Stimulated activated CD4-positive, alpha-beta T cell treated with anti-CD3 and anti-CD28 coated beads, Interleukin-1b, Interleukin-23, amount 100 ng/mL, for 1 hour (primary cell): ENCODE results near the gene SLC39A13.

Source experiments
- DNase-seq, 2 donors: peaks; one replicate each; pipeline ENCODE4 v3.0.0-alpha.2; 2020; ENCODE audit warnings: low read depth in 2 of 2

Gene SLC39A13

DNA sequence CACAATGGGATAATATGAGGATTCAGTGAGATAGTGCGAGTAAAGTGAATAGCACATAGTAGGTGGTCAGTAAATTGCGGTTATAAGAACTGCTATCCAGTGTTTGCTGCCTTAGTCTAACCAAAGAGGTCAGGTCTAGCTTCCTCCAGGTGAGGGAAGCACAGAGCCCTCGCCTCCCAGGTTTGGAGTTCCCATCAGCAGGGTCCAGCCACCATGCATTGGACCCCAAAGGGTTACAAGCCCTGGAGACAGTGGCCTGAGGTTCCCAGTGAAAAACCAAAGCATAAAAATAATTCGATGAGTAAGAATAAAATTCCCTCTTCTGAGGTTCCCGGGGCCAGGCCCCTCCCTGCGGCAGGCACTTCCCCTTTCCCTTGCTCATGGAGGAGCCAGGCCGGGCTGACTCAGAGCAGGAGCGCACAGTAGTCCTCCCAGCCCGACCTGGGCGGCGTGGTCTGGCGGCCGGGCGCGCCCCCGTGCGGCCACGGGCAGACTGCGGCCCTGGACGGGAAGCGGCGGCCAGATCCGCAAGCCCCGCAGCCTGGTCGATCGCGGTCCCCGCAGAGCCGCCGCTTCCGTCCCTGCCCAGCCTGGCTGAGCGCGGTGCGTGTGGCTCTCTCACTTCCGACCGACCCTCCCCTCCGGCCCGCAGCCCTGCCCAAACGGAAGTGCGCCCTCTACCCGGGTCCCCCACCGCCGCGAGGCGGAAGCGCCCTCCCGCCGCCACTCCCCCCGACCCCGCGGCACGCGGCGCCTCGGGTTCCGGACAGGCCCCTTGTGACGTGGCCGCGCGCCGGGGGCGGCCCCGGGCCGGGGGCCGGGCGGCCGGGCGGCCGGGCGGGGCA lies at the start of gene SLC39A13:
Gene SLC39A13 (plus strand): TSS at position 845 of the 845 bp plus-strand sequence. CDS start 1,505 bp downstream, outside the sequence.
- peak; percentile 82 to 85 for DNase-seq

DNA sequence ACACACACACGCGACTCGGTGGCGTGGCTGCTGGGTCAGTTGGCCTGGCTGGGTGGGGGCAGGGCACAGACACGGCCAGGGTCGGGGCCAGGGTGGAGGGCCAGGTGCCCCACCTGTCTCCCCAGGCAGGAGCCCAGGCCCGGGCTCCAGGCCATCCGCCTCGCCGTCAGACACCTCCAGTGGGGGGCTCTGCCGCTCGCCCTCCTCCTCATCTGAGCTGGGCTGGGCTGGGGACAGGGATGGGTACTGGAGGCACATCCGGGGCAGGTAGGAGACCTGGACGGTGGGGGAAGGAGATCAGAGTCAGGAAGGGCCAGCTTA lies 49.7 kb upstream of the SLC39A13 start:
- DNase-seq = no peak

DNA sequence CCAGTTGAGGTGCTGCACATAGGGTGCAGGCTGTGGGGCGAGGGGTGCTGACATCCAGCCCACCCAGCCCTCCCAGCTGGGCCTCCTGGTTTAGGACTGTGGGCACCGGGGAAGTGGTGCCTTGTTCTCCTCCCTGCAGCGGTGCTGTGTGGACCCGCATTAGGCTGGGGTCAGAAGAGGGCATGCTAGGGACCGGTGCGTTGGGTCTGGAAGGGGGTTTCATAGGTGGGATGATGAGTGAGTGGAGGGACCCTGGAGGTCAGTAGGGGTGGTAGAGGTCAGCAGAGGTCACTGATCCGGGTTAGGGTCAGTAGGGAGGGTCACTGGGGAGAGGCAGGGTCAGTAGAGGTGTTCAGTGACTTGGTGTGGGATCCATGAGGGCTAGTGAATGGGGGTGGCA lies 49.2 kb upstream of the SLC39A13 start:
- DNase-seq = no peak

DNA sequence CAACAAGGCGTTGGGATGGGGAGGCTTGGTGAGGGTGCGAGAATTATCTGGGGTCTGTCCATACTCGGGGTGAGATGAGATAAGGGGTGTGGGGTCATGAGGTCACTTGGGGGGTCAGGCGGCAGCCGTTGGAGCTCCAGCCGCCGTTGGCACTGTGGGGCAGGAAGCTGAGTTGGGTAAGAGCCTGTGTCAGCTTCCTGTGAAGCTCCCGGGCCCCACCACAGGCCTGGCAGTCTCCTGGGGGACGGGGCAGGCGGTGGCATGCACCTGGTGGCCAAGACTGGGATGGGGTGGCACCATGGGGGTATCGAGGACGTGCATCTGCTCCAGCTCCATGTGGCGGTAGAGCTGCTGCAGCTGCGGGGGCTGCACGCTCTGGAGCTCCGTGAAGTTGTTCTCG lies 48.8 kb upstream of the SLC39A13 start:
- DNase-seq = no peak

DNA sequence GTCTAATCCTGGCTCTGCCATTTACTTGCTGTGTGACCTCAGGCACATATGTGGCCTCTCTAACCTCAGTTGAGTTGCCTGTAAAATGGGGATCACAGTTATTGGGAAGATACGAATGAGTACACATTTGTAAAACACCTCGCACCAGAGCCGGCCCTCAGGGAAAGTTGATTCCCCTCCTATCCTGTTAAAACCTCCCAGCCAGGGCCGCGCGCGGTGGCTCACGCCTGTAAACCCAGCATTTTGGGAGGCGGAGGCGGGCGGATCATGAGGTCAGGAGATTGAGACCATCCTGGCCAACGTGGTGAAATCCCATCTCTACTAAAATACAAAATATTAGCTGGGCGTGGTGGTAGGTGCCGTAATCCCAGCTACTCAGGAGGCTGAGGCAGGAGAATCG lies 48.0 kb upstream of the SLC39A13 start:
- no peak for DNase-seq

DNA sequence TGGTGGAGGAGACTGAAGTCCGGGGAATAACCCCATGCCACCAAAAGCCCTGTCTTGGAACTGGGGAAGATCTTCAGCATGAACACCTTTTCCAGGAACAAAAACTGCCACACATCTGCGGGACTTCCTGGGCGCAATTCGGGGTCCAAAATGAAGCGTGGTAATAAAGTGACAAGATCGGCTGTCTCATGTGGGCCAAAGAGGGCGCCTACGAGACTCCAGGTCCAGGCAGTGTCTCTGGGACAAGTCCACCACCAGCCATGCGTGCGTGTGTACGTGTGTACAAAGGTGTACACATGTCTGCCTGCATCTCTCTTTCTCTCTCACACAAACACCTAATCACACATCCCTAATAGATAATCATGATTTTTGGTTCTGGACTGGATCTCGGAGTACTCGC lies 47.0 kb upstream of the SLC39A13 start:
- no peak for DNase-seq

DNA sequence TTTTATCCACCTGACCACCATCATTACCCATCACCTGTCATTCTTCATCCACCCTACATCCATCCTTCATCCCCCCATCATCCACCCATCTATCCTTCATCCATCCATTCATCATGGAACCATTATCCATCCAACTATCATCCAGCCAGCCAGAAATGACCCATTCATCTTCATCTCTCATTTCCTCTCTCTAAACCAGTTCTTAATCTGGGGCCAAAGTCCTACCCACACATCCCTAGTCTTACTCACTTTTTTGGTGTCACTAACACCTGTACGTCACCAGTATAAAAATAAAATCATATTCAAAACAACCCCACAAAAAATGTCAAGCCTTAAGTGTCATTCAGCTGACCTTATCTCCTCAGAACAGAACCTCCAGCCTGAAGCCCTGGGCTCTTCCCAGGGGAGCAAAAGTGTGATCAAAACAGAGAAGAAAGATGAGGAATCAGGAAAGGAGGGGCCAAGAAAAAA lies 42.3 kb upstream of the SLC39A13 start:
- DNase-seq = no peak

DNA sequence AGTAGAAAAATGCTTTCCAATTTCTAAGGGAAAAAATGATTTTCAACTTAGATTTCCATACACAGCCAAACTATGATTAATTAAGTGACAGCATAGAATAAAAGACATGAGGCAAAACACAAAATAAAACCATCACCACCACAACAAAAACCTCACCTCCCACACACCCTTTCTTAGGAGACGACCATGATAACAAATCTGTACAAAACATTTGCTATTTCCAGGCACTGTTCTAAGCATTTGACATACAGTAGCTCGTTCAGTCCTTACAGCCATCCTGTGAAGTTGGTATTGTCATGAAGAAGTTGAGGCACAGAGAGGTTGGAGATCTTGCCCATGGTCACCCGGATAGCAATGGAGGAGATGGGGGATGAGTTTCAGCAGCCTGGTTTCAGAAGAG lies 38.7 kb upstream of the SLC39A13 start:
- DNase-seq = no peak

DNA sequence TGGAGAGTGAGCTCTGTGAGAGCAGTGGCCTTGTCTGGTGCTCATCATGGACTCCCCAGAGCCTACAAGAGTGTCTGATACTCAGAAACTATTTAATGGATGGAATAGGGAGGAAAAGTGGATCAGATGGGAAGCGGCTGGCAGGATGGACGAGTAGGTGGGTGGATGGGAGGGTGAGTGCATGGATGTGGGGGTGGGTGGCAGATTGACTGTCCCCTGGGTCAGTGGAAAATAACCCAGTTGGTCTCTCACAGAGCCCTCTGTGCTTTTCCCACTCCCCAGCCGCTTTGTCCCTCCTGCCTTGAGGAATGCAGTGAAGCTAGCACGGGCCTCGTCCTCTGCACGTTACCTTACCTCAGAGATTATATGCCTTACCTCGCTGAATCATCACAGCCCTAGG lies 36.0 kb upstream of the SLC39A13 start:
- no peak for DNase-seq

DNA sequence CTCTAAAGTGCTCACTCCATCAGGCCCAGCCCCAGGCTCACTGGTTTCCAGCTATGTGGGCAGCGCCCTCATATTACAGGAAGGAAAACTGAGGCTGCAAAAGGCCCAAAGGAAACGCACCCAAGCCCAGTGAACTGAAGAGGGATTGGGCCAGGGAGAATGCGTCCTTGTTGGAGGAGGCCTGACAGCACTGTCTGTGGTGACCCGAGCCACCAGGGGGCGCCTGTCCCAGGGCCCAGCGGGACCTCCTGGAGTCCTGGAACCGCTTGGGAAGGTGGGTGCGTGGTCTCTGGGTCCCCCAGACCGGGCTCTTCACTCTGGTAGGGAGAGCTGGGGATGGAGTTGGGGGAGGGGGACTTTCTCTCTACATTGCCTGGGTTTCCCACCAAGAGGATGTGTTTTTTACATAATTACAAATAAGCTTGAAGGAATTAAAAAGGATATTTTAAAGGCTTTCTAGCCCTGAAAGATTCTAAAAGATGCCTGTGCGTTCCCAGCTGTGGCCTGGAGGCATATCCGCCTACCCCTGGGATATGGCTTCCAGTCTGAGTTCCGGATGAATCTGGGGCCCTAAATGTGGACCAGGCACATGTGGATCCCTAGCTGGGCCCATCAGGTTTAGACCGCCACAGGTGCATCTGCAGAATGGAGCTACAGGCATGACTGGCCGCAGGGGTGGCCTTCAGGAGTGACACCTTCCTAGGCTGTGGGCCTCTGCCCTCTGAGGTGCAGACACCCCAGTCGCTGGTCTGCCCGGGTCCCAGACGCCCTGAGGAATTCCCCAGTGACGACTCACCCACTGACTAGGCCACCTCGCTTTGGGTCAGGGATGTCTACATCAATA lies 34.3 kb upstream of the SLC39A13 start:
- peak; percentile 73 to 78 for DNase-seq

DNA sequence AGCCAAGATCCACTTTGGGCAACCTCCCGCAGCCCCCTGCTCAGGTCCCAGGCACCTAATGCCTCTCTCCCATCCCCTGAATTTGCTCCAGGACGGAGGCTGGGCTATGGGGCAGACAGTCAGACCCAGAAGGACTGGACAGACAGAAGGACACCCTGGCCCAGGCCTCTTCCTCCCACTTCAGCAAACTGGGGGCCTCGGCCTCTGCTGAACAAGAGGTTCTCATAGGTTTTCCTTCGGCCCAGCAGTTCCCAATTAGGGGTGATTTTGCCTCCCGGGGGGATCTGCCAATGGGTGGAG lies 33.7 kb upstream of the SLC39A13 start:
- DNase-seq = no peak

DNA sequence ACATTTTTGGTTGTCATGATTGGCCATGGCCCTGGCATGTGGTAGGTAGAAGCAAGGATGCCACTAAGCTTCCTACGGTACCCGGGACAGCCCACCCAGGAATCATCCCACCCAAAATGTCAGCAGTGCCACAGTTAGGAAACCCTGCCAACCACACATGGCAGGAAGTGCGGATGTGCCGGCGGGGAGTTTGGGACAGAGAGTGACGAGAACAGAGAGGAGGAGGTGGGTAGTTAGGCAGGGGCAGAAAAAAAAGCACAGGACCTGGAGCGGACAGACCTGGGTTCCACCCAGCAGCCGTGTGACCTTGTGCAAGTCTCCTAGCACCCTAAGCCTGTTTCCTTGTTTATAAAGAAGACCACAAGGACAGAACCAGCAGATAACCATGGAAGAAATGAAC lies 33.4 kb upstream of the SLC39A13 start:
- no peak for DNase-seq

DNA sequence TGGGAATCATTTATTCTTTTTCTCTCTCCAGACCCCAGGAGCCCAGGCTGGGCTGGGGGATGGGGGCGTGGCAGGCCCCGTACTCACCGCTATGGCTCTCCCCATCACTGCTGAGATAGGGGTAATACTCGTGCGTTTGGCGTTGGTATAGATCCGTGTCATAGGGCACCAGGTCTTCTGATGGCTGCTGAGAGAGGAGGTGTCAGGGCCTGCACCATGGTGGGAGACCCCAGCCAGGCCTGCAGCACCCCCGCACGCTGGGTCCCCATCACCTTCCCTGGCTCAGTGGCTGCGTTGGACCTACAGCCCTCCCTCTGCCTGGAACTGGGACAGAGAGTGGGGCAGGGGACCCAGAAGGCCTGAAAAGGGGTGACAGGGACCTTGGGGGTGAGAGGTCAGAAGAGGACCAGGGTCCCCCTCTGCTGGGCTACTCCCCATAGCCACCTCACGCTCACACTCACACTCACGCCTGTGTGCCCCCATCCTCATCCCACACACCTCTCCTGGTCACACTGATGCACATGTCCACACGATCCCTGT lies 32.8 kb upstream of the SLC39A13 start:
- no peak for DNase-seq

DNA sequence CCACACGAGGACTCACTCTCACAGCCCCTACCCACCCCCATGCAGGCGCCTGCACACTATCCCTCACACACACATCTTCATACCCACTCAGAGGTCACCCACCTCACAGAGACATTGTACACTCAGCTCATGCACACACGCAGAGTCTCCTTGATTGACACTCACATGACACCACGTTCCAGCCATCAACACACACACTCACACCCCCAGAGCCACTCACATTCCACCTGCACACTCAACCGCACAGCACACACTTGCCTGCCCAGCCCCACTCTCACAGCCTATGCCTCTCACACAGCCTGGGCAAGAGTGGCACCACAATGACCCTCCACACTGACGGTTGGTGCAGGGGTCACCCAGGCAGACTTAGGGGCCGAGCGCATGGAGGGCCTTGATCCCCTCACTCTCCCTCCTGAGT lies 32.3 kb upstream of the SLC39A13 start:
- DNase-seq = no peak

DNA sequence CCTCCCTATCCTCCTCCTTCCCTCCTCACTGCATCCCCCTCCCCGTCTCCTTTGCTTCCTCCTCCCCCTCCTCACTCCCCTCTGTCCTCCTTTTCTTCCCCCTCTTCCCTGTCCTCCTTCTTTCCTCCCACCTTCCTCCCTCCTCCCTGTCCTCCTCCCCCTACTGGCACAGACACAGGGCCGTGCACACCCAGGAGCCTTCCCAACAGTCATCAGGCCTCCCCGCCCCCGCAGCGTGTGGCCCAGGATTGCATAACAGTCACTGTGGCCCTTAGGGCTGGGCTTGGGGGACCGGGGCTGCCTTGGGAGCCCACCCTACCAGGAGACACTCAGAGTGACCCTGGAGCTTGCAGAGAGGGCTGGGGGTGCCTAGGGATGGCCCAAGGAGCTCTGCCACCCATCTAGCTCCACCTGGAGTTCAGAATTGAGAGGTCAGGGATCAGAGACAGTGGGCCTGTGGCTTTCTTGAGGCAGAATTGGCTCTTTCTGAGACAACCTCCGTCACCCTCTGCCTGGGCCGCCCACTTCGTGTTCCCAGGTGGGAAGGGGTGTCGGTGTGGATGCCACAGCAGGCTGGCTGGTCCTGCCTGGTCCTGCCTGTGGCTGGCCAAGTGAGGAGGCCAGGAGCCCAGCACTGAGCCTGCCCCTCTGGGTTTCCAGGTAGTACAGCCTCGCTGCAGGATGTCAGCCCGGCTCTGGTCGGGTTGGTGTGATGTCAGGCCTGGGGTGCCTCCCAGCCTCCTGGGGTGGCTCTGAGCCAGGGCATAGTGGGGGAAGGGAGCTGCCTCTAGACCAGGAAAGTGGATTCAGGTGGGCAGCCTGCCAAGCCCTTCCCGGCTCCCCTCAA lies 31.6 kb upstream of the SLC39A13 start:
- no peak for DNase-seq

DNA sequence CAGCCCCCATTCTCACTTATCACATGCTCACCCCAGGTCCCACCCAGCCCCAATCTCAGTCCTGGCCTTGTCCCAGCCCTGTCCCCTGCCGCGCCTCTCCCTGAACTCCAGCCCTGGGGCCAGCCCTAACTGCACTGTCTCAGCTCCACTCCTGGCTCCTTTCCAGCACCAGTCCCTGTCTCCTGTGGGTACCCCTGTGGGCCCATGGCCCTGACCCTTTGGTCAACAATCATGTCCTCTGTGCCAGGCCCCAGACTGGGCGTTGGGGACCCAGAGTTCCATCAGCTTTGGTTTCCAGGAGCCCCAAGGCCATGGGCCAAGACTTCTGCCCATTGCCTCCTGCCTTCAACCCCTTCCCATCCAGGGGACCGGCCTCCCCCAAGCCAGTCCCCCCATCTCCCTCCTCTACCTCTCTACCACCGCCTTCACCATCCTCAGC lies 30.8 kb upstream of the SLC39A13 start:
- no peak for DNase-seq

DNA sequence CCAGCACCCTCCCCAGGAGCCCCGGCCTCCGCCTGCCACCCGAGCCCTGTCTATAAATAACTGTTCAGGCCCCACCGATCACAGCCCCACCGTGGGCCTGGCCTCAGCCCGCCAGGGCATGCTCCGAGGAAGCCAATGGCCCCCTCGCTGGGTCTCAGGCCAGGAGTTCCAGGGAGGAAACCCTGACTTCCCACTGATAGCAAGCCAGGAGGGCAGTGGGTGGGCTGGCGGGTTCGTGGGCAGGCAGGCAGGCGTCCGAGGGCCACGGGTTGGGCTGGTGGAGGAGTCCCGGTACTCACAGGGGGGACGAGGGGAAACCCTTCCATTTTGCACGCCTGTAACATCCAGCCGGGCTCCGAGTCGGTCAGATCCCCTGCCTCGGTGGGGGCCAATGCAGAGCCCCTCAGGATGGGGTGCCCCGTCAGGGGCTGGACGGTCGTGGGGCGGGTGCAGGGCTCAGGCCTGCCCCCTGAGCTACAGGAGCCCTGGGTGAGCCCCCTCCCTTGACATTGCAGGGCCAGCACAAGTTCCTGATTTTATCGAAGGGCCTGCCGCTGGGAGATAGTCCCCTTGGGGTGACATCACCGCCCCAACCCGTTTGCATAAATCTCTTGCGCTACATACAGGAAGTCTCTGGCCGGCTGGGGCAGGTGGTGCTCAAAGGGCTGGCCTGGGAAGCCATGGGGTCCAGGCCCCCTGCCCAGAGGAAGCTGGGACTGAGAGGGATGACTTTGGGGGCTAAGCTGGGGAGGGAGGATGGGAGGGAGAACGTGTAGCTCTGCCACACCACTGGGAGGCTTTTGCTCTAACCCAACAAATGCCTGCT lies 30.2 kb upstream of the SLC39A13 start, which contains the start of gene SPI1:
Gene SPI1 (minus strand): TSS at position 538 of the 826 bp plus-strand sequence. CDS start 194 bp downstream, at position 344.
- no peak for DNase-seq

DNA sequence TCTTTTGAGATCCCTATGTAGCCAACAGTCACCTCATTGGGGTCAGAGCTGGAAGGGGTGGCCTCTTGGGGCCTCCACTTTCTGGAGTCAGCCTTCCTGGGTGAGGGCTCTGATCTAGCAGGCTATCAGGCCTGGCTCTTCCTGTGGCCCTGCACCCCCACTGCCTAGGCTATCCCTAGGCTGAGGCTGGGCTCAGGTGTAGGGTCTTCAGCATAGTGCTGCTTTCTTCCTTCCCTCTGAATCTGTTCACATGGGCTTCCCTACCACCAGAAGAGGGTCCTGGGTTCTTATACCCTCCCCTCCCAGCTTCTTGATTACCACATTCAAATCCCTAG lies 29.6 kb upstream of the SLC39A13 start:
- no peak for DNase-seq

DNA sequence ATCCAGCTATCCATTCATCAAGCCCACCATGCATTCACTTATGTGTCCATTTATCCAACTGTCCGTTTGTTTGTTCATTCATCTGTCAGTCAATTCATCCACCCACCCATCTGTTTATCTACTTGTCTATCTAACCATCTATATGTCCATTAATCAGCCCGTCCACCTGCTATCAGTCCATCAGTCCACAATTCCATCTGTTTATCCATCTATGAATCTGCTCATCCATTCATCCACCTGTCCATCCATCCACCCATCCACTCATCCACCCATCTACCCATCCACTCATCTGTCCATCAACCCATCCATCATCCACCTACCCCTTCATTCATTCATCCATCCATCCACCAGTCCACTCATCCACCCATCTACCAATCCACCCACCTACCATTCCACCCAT lies 29.1 kb upstream of the SLC39A13 start:
- DNase-seq = no peak

DNA sequence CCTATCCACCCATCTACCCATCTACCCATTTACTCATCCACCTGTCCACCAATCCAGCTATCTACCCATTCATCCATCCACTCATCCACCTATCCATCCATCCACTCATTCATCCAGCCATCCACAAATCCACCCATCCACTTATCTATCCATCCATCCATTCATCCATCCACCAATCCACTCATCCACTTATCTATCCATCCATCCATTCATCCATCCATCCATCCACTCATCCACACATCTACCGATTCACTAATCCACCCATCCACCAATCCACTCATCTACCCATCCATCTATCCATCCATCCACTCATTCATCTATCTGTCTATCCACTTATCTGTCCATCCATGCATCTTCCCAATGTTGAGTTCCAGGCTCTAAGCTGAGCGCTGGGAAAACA lies 28.3 kb upstream of the SLC39A13 start:
- no peak for DNase-seq

DNA sequence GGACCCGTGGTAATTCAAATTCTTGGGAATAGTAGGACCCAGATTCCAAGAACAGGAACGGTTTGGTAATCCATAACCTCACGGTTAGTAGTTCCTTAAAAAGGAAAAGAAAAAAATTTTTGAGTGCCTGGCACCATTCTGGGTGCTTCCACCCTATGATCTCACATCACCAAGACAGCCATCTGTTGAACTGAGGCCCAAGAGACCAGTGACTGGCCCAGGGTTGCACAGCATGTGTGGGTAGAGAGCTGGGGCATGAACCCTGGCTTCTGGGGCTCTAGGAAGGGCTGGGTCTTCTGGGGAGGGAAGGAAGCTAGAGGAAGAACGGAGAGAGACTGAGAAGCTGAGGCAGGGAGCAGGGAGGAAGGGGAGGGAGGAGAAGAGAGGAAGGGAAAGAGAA lies 25.3 kb upstream of the SLC39A13 start:
- no peak for DNase-seq
